ENCODE results near the gene TMEM154.

Gene TMEM154

GRCh38 chr4:152635851-152636250 is 43.9 kb downstream of the TMEM154 start:
- in situ Hi-C loops (cut with HindIII; ENCODE audit: low sequenced_read_pairs) = no loop called here

- in situ Hi-C loops (cut with HindIII; ENCODE audit: low sequenced_read_pairs) = no loop called here
These were observed 45.6 kb downstream of the TMEM154 start for GRCh38 chr4:152634110-152634760.

GRCh38 chr4:152633118-152633517 is 46.7 kb downstream of the TMEM154 start:
- in situ Hi-C loops (cut with HindIII; ENCODE audit: low sequenced_read_pairs) = no loop called here

DNA sequence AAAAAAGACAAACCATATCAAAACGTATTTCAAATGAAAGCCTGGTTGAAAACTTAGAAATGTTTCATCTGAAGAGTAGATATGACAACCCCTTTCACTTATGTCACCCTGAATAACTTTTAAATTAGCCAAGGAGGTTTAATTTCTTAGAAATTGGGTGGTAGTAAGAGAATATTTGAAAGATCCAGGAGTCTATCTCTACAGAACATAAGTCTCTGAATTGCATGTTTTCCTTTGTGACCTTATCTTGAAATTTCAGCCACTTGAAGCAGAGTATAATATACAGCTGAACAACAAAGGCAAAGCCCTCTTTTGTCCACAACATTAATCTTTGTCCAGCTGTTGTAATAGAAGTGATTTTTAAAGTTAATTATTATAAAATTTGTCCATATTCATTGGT is 49.5 kb downstream of the TMEM154 start:
- in situ Hi-C loops (cut with HindIII; ENCODE audit: low sequenced_read_pairs) = no loop called here

GRCh38 chr4:152629908-152630307 is 49.9 kb downstream of the TMEM154 start:
- in situ Hi-C loops (cut with HindIII; ENCODE audit: low sequenced_read_pairs) = no loop called here

DNA sequence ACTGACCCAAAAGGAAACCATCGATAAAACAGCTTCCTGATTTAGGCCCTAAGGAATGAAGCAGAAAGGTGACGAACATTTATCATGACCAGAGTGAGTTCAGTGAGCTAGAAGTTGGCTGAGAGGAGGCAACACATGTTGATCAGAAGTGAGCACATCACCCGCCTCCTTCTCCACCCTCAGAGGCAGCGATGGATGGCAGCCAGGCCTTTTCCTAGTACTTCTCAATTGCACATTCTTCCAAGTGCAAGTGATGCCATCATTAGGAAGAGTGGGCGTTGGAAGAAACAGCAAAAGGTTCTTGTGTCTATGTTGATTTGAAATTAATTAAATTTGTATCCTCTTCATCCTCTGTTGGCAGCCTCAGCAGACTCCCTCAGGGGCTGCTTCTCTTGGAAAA is 51.7 kb downstream of the TMEM154 start:
- in situ Hi-C loops (cut with HindIII; ENCODE audit: low sequenced_read_pairs) = no loop called here

DNA sequence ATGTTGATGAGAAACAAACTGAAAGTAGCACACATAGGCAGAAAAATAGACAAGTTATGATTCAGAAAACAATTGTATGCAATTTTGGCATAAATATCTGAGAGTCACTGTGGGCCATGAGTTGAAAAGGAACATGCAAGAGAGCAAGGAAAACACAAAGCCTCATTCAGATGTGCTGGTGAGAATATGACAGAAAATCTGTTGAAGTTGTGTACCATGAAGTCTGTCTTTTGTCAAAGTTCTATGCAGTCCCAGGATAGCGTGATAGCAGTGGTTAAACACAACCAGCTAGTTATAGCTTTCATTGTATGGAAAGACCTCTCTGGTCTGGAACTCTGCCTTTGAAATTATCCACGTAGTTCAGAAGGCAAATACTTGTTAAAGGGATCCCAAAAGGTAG is 53.0 kb downstream of the TMEM154 start:
- in situ Hi-C loops (cut with HindIII; ENCODE audit: low sequenced_read_pairs) = no loop called here

- in situ Hi-C loops (cut with HindIII; ENCODE audit: low sequenced_read_pairs) = no loop called here
These were observed 58.9 kb downstream of the TMEM154 start for GRCh38 chr4:152620915-152621314.

DNA sequence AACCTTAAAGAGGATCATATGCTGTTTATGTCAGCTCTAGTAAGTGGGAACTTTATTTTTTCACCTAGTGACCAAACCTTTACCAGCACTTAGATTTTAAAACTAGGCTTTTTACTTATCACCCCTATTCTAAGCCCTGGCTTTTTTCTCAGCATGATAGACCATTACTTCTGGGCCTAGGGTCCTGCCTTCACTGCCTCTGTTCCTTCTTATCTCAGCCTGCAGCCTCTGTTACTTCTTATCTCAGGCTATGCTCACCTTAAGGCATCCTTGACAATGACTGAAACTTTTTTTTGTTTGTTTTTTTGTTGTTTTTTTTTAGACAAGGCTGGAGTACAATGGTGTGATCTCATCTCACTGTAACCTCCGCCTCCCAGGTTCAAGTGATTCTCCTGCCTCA is 59.6 kb downstream of the TMEM154 start:
- in situ Hi-C loops (cut with HindIII; ENCODE audit: low sequenced_read_pairs) = no loop called here

DNA sequence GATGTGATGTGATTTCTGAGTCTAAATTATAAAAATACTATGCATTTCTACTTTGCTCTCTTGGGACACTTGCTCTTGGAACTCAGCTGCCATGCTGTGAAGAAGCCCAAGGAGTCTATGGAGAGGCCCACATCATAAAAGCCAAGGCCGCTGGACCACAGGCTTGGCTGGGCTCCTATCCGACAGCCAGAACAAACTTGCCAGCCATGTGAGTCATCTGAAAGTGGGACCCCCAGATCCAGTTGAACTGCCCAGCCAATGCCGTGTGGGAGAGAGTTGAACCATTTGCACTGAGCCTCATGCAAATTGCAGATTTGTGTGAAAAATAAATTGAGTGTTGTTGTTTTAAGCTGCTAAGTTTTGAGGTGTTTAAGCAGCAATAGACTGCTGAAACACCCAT is 60.2 kb downstream of the TMEM154 start:
- in situ Hi-C loops (cut with HindIII; ENCODE audit: low sequenced_read_pairs) = no loop called here

GRCh38 chr4:152618971-152619370 is 60.8 kb downstream of the TMEM154 start:
- in situ Hi-C loops (cut with HindIII; ENCODE audit: low sequenced_read_pairs) = no loop called here

- in situ Hi-C loops (cut with HindIII; ENCODE audit: low sequenced_read_pairs) = no loop called here
These were observed 63.0 kb downstream of the TMEM154 start for GRCh38 chr4:152616804-152617203.

DNA sequence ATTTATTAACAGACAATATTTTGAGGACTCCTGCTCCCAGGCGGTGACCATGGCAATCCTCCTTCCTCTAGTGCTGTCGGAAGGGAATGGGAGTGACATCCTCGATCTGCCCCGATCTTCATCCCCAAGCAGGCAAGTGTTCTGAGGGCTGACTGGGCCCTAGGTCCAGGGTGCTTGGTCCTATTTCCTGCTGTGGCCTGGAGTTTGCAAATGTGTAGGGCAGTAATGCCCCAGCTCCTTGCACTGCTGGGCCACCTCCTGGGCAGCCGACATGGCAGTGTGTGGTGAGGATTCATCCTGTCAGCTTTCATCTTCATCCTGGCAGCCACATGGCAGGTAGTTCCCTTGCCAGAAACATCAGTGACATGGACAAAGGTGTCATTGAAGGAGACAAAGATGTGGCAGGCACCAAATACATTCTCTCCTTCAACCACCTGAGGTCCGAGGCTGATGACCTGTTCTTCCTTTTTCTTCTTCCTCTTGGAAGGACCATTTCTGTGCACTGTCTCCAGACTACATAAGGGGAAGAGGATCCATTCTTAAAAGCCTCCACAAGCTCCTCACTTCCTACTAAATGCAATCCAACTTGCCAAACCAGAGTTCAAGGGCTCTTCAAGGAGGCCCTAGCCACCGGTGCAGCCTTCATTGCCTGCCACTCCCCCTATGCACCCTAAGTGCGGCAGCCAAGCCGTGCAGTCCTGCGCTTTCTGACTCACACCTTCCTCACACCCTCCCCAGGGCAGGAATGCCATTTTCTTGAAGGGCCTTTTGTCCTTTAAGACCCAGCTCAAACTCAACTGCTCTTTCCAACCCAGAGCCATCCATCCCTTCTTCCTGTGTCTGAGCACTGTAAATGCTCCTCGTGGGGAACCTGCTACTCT is 65.7 kb downstream of the TMEM154 start:
- in situ Hi-C loops (cut with HindIII; ENCODE audit: low sequenced_read_pairs) = no loop called here

DNA sequence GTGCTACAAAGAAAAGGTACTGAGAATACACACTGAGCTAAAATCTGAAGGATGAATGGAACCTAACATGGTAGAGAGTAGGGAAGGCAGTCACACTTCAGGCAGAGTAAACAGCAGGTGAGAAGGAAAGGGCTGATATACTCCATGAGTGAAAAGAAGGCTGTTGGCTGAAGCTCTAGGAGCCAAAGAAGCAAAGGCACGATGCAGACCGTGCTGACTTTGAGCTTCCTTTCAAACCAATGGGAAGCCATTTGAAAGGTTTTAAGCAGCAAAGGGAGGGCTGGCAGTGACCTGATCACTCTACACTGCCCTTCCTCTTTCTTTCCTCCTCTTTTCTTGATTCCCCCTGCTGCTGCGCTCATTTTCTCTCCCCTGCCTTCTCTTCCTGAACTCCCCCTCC is 66.4 kb downstream of the TMEM154 start:
- in situ Hi-C loops (cut with HindIII; ENCODE audit: low sequenced_read_pairs) = no loop called here

- in situ Hi-C loops (cut with HindIII; ENCODE audit: low sequenced_read_pairs) = no loop called here
These were observed 69.7 kb downstream of the TMEM154 start for GRCh38 chr4:152610131-152610530.

- in situ Hi-C loops (cut with HindIII; ENCODE audit: low sequenced_read_pairs) = no loop called here
These were observed 70.3 kb downstream of the TMEM154 start for GRCh38 chr4:152609481-152609880.

DNA sequence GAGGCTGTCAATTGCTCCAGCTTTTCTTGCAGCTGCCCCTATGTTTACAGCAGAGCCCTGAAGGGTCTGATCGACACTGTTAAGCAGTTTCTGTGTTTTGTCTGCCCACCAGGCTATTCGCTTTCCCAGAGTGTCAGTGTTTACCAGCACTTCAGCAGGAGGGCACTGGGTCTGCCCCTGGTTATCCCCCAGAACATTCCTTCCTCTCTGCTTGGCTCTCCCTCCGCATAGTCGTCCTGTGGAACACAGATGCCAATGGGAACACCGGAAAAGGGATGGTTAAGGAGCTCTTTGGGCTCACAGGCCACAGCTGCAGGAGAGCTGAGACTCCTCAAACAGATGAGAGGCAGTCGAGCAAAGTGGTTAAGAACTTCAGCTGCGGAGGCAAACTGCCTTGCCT is 72.6 kb downstream of the TMEM154 start:
- in situ Hi-C loops (cut with HindIII; ENCODE audit: low sequenced_read_pairs) = no loop called here

DNA sequence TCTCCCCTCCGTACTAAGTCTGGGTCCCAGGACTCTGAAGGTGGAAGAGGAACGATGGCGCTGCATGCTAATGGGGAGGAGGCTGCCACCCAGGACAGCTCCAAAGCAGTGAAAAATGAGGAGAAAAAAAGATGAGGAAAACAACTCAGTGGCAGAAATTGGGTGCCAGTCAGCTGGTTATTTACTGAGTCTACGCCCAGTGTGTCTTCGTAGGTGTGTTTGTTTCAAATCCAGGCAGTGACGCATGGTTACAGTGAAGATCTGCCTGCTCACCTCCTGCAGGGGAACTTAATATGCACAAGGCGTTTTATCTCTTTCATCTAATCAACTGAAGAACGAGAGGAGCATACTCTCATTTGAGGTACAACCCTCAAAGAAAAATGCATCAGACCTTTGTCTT is 73.0 kb downstream of the TMEM154 start:
- in situ Hi-C loops (cut with HindIII; ENCODE audit: low sequenced_read_pairs) = no loop called here

DNA sequence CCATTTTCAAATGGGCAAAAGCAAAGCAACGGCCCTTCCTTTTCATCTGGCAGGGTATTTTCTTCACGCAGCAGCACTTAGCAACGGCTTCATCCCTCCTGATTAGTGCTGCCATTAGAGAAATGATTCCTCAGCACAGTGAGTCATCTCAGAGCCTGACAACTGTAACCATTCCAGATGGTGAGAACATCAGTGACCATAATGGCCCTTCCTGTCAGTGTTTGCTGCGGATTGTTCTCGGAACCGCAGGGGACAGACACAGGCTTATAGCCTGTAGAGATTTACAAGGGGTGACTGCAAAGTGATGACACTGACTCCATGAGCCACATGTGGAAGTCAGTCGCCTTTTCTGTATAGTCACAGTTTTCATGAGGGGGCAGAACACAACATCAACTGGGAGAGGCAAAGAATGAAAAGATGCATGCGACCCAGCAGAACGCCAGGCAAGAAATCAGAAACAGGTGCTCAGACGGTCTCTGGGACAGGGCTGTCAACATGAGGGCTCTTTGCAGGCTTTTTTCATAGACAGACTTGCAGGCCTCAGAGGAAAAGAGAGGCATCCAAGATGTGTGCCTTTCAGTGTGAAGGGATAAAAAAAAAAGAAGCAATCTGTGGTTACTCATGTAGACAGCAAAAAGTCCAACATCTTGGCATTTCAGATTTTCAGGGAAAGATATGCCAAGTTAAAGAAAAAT is 74.0 kb downstream of the TMEM154 start:
- in situ Hi-C loops (cut with HindIII; ENCODE audit: low sequenced_read_pairs) = no loop called here

- in situ Hi-C loops (cut with HindIII; ENCODE audit: low sequenced_read_pairs) = no loop called here
These were observed 74.8 kb downstream of the TMEM154 start for GRCh38 chr4:152605031-152605430.

- in situ Hi-C loops (cut with HindIII; ENCODE audit: low sequenced_read_pairs) = no loop called here
These were observed 78.6 kb downstream of the TMEM154 start for GRCh38 chr4:152601156-152601555.

DNA sequence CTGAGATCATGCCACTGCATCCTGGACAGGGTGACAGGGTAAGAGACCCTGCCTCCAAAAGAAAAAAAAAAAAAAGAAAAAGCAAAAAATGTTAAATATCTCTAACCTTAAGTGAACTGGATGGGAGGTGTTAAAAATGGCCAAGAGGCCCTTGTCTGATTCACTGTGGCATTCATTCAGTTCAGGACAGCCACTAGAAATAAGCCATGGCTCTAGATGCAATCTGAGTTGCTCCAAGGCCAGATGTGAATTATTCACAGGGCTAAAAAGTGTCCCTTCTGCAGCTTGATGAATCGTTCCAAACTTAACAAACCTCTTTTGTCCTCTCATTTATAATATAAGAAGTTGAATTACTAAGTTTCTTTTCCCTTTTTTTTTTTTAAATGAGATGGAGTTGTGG is 80.2 kb downstream of the TMEM154 start:
- in situ Hi-C loops (cut with HindIII; ENCODE audit: low sequenced_read_pairs) = no loop called here

Measured in DLD1 (cell line).